Activated CD4-positive, alpha-beta T cell treated with anti-CD3 and anti-CD28 coated beads, Interleukin-10, Interleukin-2, amounts not matched to agents 100 ng/mL and 50 ng/mL, durations not matched to agents 16 hours and 8 hours (primary cell): ENCODE results near the gene PITHD1.
"Not testable (repeated sequence)": the region's sequence is repeated elsewhere in the genome, so short reads cannot be mapped to it uniquely, and the experiment has no call there.

Experiments
- DNase-seq: peaks from one replicate; pipeline ENCODE4 v3.0.0-alpha.2; 2020

PITHD1 gene

DNA sequence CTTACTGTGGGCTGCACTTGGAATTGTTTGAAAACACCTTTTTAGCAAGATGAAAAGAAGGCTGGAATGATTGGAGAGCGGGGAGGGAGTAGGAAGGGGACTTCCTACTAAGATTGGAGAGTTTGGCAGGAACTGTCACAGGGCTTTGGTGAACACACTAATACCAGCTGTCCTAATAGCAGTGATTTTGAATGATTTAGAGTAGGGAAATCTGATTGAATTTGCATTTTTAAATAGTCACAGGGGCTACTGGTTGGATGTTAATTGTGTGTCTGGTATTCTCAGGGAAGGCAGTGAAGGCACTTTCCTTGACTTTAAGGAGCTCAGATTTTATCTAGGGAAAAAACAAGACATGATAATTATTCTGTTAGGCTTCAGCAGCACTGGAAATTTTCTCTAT is 49.5 kb downstream of the PITHD1 start:
- DNase-seq, result no peak

DNA sequence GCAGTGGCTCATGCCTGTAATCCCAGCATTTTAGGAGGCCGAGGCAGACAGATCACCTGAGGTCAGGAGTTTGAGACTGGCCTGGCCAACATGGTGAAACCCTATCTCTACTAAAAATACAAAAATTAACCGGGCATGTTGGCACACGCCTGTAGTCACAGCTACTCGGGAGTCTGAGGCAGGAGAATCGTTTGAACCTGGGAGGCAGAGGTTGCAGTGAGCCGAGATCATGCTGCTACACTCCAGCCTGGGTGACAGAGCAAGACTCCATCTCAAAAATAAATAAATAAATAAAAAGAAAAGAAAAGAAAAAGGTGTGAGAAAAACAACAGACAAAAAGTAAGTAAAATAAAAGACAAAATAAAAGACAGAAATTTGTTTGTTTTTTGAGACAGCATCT is 55.9 kb downstream of the PITHD1 start:
- DNase-seq, result not testable (repeated sequence)

DNA sequence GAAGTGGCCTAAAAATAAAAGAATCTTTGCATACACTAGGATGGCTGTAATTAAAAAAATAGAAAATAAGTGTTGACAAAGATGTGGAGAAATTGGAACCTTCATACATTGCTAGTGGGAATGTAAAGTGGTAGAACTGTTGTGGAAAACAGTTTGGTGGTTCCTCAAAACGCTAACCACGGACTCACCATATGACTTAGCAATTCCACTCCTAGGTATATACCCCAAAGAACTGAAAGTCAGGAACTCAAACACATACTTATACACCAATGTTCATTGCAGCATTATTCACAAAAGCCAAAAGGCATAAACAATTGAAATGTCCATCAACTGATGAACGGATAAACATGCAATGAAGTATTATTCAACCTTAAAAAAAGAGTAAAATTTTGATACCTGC is 57.8 kb downstream of the PITHD1 start:
- no peak for DNase-seq
